Measurements from ENCODE around the gene ADAMTS1. TPM values are rescaled to one million over a fixed set of nuclear protein-coding genes. Genes with fewer than 3 reads are reported as not detected.

ADAMTS1 gene
- total and polyA plus RNA-seq, 2 of the 4 experiments (the other 2 are of a cell fraction): 116 to 317 TPM

GRCh38 chr21:26842974-26843932 lies 2.0 kb downstream of the ADAMTS1 start (continued):
- TF ChIP-seq SMC3 (IDR thresholded peaks at IDR 0.05; ENCODE audit: low read depth, low read length): no peak
- TF ChIP-seq, protein P1, sequence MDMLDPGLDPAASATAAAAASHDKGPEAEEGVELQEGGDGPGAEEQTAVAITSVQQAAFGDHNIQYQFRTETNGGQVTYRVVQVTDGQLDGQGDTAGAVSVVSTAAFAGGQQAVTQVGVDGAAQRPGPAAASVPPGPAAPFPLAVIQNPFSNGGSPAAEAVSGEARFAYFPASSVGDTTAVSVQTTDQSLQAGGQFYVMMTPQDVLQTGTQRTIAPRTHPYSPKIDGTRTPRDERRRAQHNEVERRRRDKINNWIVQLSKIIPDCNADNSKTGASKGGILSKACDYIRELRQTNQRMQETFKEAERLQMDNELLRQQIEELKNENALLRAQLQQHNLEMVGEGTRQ (IDR thresholded peaks at IDR 0.05; ENCODE audit: low read depth, low read length): peak; percentile 41; the same call in 1 of the 2 replicates
- TF ChIP-seq FOS (IDR thresholded peaks at IDR 0.05; ENCODE audit: low read depth, low read length): 0 out of 2 replicates have a peak, but pooled peaks have one; percentile 40
